Measurements from ENCODE around the gene SLC52A3. TPM values are rescaled to one million over a fixed set of nuclear protein-coding genes. Genes with fewer than 3 reads are reported as not detected.

The SLC52A3 gene
- total and polyA plus RNA-seq, 5 experiments from 2014 or later = 0.09 to 0.19 TPM; not detected in 3

- Mint-ChIP-seq H3K9me3 (no peaks in the 10 kb centered on the region), H3K4me1 (peaks cover 7 to 39% (median 13%) of the 10 kb centered on the region in 4 donors), H3K4me3 (no peak overlapping the region), H3K36me3 (no peaks in the 10 kb centered on the region), H3K27ac (peak overlapping the region in 2 of 10 donors; percentile 62 to 83), H3K27me3 (peaks cover 0 to 3% (median 0%) of the 10 kb centered on the region in 5 donors)
- no peak for ATAC-seq
- DNase-seq = no peak
- POLR2A ChIA-PET = no interaction called here
Measured at GRCh38 chr20:761418-762381, 6.6 kb downstream of the SLC52A3 start.

GRCh38 chr20:760751-761417 lies 7.4 kb downstream of the SLC52A3 start:
- Mint-ChIP-seq H3K4me3 (peak overlapping the region in 1 of 10 donors; percentile 22), H3K27ac (no peak overlapping the region), H3K27me3 (peaks cover 0 to 3% (median 0%) of the 10 kb centered on the region in 5 donors), H3K9me3 (no peaks in the 10 kb centered on the region), H3K4me1 (peaks cover 11 to 46% (median 20%) of the 10 kb centered on the region in 4 donors), H3K36me3 (no peaks in the 10 kb centered on the region)
- peak in 5 of 10 donors; percentile 25 to 37 (median 32) for DNase-seq
- peak; percentile 46 to 75 for ATAC-seq
- POLR2A ChIA-PET = no interaction called here

GRCh38 chr20:757506-757905 lies 10.8 kb downstream of the SLC52A3 start:
- H3K9me3 Mint-ChIP-seq = no peaks in the 10 kb centered on the region
- POLR2A ChIA-PET = interaction anchor here (0.8 kb wide), 1 partner anchor 9 kb away, joined by 4 read pairs; no protein-coding TSS in a partner anchor
- DNase-seq (no peak), ATAC-seq (no peak)
- peak overlapping the region in 7 of 10 donors; percentile 43 to 71 (median 53) for H3K4me3 Mint-ChIP-seq
- H3K4me1 Mint-ChIP-seq = peaks cover 18 to 57% (median 29%) of the 10 kb centered on the region in 4 donors
- H3K27me3 Mint-ChIP-seq = peaks cover 0 to 1% (median 0%) of the 10 kb centered on the region in 5 donors
- H3K36me3 Mint-ChIP-seq = no peaks in the 10 kb centered on the region
- peak overlapping the region in 5 of 10 donors; percentile 43 to 86 (median 81) for H3K27ac Mint-ChIP-seq

DNA sequence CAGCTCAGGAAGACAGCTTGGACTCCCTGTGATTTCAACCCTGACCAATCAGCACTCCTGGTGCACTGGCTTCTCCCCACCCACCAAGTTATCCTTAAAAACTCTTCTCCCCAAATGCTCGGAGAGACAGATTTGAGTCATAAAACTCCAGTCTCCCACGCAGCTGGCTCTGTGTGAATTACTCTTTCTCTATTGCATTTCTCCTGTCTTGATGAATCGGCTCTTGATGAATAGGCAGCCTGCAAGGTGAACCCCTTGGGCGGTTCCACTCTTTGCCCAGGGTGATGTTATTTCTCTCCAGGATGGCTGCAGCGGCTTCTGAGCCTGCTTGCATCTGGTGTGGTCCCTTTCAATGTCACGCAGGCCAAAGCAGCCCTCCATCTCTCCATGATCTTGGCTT lies 12.4 kb downstream of the SLC52A3 start:
- H3K4me1 Mint-ChIP-seq = peaks cover 18 to 51% (median 29%) of the 10 kb centered on the region in 4 donors
- H3K36me3 Mint-ChIP-seq = no peaks in the 10 kb centered on the region
- ATAC-seq (no peak), DNase-seq (no peak)
- no peaks in the 10 kb centered on the region for H3K9me3 Mint-ChIP-seq
- H3K27ac Mint-ChIP-seq = peak overlapping the region in 8 of 10 donors; percentile 48 to 90 (median 71)
- peak overlapping the region in 6 of 10 donors; percentile 26 to 61 (median 42) for H3K4me3 Mint-ChIP-seq
- H3K27me3 Mint-ChIP-seq = peaks cover 0 to 1% (median 0%) of the 10 kb centered on the region in 5 donors
- POLR2A ChIA-PET = interaction anchor here (0.8 kb wide), 1 partner anchor 15 kb away, joined by 3 read pairs; no protein-coding TSS in a partner anchor

GRCh38 chr20:754904-755303 lies 13.4 kb downstream of the SLC52A3 start:
- H3K9me3 Mint-ChIP-seq = no peaks in the 10 kb centered on the region
- peak overlapping the region in 7 of 10 donors; percentile 2 to 71 (median 45) for H3K4me3 Mint-ChIP-seq
- H3K36me3 Mint-ChIP-seq = peaks cover 0 to 2% (median 0%) of the 10 kb centered on the region in 3 donors
- H3K4me1 Mint-ChIP-seq = peaks cover 18 to 51% (median 29%) of the 10 kb centered on the region in 4 donors
- ATAC-seq = peak; percentile 76 to 90
- H3K27me3 Mint-ChIP-seq = peaks cover 0 to 1% (median 0%) of the 10 kb centered on the region in 5 donors
- POLR2A ChIA-PET = interaction anchor here (1.0 kb wide), 1 partner anchor 14 kb away, joined by 3 read pairs; the partner anchor contains the start of gene SLC52A3
- peak in 5 of 10 donors; percentile 6 to 73 (median 47) for DNase-seq
- H3K27ac Mint-ChIP-seq = peak overlapping the region in 7 of 10 donors; percentile 24 to 90 (median 71)

DNA sequence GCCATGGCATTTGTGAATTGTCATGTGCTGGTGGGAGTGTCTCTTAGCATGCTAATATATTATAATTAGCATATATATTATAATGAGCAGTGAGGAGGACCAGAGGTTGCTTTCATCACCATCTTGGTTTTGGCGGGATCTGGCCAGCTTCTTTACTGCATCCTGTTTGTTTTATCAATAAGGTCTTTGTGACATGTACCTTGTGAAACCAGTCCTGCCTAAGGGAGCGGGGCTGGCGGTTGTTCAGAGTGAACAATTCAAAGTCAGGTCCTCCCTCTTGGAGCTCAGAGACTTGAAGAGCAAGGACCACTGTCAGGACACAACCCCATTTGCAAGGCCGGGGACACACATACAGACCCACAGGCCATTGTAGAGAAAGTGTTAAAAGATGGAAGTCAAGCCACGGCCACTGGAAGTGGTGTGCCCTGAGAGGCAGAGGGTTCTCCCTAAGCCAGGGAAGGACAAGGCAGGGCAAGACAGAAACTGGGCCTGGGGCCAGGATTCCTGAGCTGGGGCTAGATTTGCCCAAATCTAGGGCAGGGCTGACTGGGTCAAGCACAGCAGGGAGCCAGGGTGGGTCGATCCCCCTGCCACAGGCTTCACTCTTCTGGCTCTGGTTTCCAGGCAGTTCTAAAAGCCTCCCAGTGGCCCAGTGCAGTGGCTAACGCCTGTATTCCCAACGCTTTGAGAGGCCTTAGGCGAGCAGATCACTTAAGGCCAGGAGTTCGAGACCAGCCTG lies 14.2 kb downstream of the SLC52A3 start:
- Mint-ChIP-seq H3K27ac (peak overlapping the region in 5 of 10 donors; percentile 43 to 90 (median 85)), H3K36me3 (peaks cover 0 to 2% (median 0%) of the 10 kb centered on the region in 3 donors), H3K27me3 (no peaks in the 10 kb centered on the region), H3K4me3 (peak overlapping the region in 6 of 10 donors; percentile 10 to 58 (median 32)), H3K4me1 (peaks cover 18 to 51% (median 29%) of the 10 kb centered on the region in 4 donors), H3K9me3 (no peaks in the 10 kb centered on the region)
- no peak for DNase-seq
- no peak for ATAC-seq
- POLR2A ChIA-PET = interaction anchor here (1.0 kb wide), 1 partner anchor 15 kb away, joined by 3 read pairs; the partner anchor contains the start of gene SLC52A3

DNA sequence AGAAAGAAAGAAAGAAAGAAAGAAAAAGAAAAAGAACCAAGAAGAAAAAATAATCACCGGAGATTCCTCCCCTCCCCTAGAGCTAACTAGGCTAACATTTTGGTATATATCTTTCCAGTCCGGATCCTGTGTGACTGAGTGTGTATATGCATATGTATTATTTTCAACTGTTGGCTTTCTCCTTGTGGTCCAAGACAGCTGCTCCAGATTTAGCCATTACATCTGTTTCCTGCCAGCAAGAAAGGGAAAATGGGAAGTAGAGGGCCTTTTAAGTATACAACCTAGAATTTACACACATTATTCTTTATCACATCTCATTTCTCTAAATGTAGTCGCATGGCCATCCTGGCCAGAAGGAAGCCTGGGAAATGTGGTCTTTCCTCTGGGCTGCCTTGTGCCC lies 15.2 kb downstream of the SLC52A3 start:
- ATAC-seq (no peak), DNase-seq (no peak)
- Mint-ChIP-seq H3K9me3 (no peaks in the 10 kb centered on the region), H3K27me3 (peaks cover 0 to 2% (median 2%) of the 10 kb centered on the region in 5 donors), H3K27ac (peak overlapping the region in 5 of 10 donors; percentile 52 to 86 (median 67)), H3K36me3 (peaks cover 0 to 2% (median 0%) of the 10 kb centered on the region in 3 donors), H3K4me3 (no peak overlapping the region), H3K4me1 (peaks cover 14 to 44% (median 29%) of the 10 kb centered on the region in 4 donors)
- POLR2A ChIA-PET = no interaction called here

DNA sequence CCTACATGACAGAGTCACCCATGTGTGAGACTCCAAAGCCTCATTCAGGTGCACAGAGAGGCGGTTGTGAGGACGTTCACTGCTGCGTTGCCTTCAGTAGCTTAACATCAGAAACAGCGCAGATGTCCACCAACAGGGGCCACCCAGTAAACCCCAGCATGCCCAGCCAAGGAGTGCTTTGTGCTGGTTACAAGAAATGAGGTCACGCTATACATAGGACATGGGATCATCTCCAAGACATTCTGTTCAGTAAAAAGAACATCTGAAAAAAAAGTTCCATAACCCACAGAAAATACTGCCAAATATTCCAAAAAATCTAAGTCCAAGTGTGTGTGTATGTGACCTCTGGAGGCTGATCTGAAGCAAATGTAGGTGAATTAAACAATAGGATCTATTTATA lies 16.0 kb downstream of the SLC52A3 start:
- H3K9me3 Mint-ChIP-seq = peaks cover 0 to 3% (median 0%) of the 10 kb centered on the region in 9 donors
- H3K4me1 Mint-ChIP-seq = peaks cover 13 to 36% (median 22%) of the 10 kb centered on the region in 4 donors
- POLR2A ChIA-PET = no interaction called here
- no peak for ATAC-seq
- H3K36me3 Mint-ChIP-seq = peaks cover 0 to 2% (median 0%) of the 10 kb centered on the region in 3 donors
- no peak overlapping the region for H3K4me3 Mint-ChIP-seq
- peaks cover 0 to 5% (median 2%) of the 10 kb centered on the region in 5 donors for H3K27me3 Mint-ChIP-seq
- no peak for DNase-seq
- peak overlapping the region in 3 of 10 donors; percentile 55 to 73 (median 57) for H3K27ac Mint-ChIP-seq

DNA sequence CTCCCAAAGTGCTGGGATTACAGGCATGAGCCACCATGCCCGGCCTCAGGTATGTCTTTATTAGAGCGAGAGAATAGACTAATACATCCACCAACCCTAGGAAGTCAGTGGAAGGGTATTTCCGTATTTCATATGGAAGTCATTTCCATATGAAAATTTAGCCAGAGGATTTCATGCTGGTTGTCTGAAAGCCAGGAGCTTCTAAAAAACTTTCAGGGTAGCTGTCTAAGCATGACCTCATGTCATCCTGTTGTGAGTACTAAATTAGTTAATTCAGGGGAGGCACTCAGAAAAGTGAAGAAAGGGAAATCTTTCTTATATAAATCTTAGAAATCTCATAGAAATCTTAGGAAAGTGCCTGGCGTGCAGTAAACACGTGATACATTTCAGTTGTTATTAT lies 16.5 kb downstream of the SLC52A3 start:
- peaks cover 0 to 4% (median 0%) of the 10 kb centered on the region in 9 donors for H3K9me3 Mint-ChIP-seq
- no peak for ATAC-seq
- H3K27me3 Mint-ChIP-seq = peaks cover 0 to 6% (median 2%) of the 10 kb centered on the region in 5 donors
- POLR2A ChIA-PET = no interaction called here
- H3K36me3 Mint-ChIP-seq = peaks cover 0 to 2% (median 0%) of the 10 kb centered on the region in 3 donors
- peak overlapping the region in 3 of 10 donors; percentile 35 to 57 (median 55) for H3K27ac Mint-ChIP-seq
- no peak overlapping the region for H3K4me3 Mint-ChIP-seq
- no peak for DNase-seq
- H3K4me1 Mint-ChIP-seq = peaks cover 13 to 33% (median 22%) of the 10 kb centered on the region in 4 donors

GRCh38 chr20:750801-751200 lies 17.5 kb downstream of the SLC52A3 start:
- DNase-seq (no peak), ATAC-seq (no peak)
- no peak overlapping the region for H3K4me3 Mint-ChIP-seq
- POLR2A ChIA-PET = no interaction called here
- H3K4me1 Mint-ChIP-seq = peaks cover 6 to 26% (median 15%) of the 10 kb centered on the region in 4 donors
- peaks cover 0 to 7% (median 1%) of the 10 kb centered on the region in 9 donors for H3K9me3 Mint-ChIP-seq
- H3K27me3 Mint-ChIP-seq = peaks cover 0 to 6% (median 2%) of the 10 kb centered on the region in 5 donors
- H3K36me3 Mint-ChIP-seq = peaks cover 0 to 3% (median 2%) of the 10 kb centered on the region in 3 donors
- peak overlapping the region in 2 of 10 donors; percentile 33 to 58 for H3K27ac Mint-ChIP-seq

GRCh38 chr20:745683-746301 lies 22.5 kb downstream of the SLC52A3 start:
- Mint-ChIP-seq H3K36me3 (peaks cover 0 to 14% (median 5%) of the 10 kb centered on the region in 3 donors), H3K4me3 (no peak overlapping the region), H3K27me3 (peaks cover 2 to 25% (median 16%) of the 10 kb centered on the region in 5 donors), H3K27ac (no peak overlapping the region), H3K4me1 (no peaks in the 10 kb centered on the region), H3K9me3 (peaks cover 1 to 33% (median 16%) of the 10 kb centered on the region in 9 donors)
- DNase-seq (no peak), ATAC-seq (no peak)
- POLR2A ChIA-PET = no interaction called here
